Measurements from ENCODE around the gene GIMAP8.
"Not testable (repeated sequence)": the region's sequence is repeated elsewhere in the genome, so short reads cannot be mapped to it uniquely, and the experiment has no call there.

GRCh38 chr7:150457064-150457463 lies 6.6 kb downstream of the GIMAP8 start:
- not testable (repeated sequence) for TF ChIP-seq CTCF, POLR2A (IDR thresholded peaks at IDR 0.05)

All from heart left ventricle (tissue), 13 donors.